Posterior cingulate gyrus (tissue), 11 donors: ENCODE data around the gene LPCAT4.
A peak's percentile ranks its signal among the peaks of the same experiment; 100 is the strongest.
"Not testable (repeated sequence)": the region's sequence is repeated elsewhere in the genome, so short reads cannot be mapped to it uniquely, and the experiment has no call there.

ENCODE experiments used
- DNase-seq, 10 donors: peaks; one replicate each; pipeline versions ENCODE4 v3.0.0 to v3.0.0-alpha.2; 2020 to 2021; ENCODE audit warnings: mixed read lengths in 3 of 10
- intact Hi-C: fragments of 100-400 bp; cut with DNase I; formaldehyde crosslinking; loops from one replicate; pipeline ENCODE4 v1.15.1; 2023

LPCAT4 gene

DNA sequence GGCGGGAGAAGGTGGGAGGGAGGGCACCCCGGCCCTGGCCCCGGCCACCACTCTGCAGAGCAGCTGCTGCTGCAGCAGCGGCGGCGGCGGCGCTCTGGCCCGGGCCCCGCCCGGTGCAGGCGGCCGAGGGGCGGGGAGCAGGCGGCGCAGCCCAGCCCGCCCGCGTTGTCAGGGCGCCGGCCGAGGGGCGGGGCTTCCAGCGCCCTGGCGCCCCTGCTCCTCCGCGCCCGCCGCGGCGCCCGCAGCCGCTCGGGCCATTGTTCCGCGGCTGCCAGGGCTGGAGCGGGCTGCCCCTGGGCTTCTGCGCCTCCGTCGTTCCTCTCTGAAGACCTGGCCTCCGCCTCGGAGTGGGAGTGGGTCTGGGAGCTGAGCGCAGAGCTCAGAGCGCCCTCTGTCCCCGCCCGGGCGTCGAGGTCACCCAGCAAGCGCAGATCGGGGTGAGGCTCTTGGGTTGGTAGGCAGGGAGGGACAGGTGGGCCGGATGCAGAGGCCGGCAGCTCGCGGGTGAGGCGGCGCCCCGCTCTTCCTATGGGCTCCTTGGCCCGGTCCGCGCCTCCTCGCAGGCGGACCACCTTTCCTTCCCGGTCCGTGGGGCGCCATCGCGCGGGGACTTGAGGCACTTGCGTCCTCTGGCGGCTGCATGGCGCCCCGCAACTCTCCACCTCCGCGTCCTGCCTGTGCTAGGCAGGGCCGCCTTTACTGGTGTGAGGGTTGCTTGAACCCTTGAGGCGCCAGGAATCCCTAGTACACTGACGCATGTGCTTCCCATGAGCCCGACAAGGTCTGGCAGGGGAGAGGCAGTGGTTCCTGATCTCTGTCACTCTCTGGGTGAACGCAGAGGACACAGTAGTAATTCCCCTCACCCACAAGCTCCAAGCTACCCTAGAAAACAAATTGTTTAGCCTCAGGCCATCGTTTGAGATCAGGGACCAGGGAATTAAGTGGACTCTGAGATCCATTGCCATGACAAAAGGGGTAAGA is at the start of gene LPCAT4:
Gene LPCAT4 (minus strand): TSS at position 96 of the 981 bp plus-strand sequence. CDS start 96 bp downstream, outside the sequence.
- DNase-seq = peak; percentile 78 to 98 (median 88)
- intact Hi-C loops = loop anchor here (1.0 to 5.0 kb wide), 3 partner anchors 24 to 305 kb away; partner anchors contain the start of genes NOP10 and NUTM1

GRCh38 chr15:34409511-34409910 is 42.5 kb upstream of the LPCAT4 start:
- intact Hi-C loops = not testable (repeated sequence)
- peak in 2 of 10 donors; percentile 21 to 32 for DNase-seq

DNA sequence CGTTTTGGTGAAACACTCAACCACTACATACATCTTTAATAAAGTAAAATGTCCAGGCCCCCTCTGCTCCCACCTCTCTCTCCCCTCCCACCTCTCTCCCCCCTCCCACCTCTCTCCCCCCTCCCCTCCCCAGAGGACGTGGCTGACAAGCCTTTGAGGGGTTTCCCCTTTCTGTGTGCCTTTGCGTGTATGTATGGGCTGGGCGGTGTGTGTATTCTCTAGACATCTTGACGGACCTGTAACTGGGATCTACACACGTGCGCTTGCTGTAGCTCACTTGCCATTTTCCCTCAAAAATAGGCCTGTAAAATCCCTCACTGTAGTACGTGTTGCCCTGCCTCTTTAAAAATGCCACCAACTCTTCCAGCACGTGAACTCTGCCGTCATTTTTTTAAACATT is 42.0 kb upstream of the LPCAT4 start:
- intact Hi-C loops = not testable (repeated sequence)
- DNase-seq = peak in 1 of 10 donors; percentile 22

- intact Hi-C loops, DNase-seq: not testable (repeated sequence)
These were observed 36.9 kb upstream of the LPCAT4 start for GRCh38 chr15:34403899-34404298.

GRCh38 chr15:34403160-34403598 is 36.2 kb upstream of the LPCAT4 start:
- intact Hi-C loops, DNase-seq: not testable (repeated sequence)

- intact Hi-C loops, DNase-seq: not testable (repeated sequence)
These were observed 30.8 kb upstream of the LPCAT4 start for GRCh38 chr15:34397637-34398259.

- DNase-seq, intact Hi-C loops: not testable (repeated sequence)
These were observed 26.0 kb upstream of the LPCAT4 start for GRCh38 chr15:34392981-34393380.

DNA sequence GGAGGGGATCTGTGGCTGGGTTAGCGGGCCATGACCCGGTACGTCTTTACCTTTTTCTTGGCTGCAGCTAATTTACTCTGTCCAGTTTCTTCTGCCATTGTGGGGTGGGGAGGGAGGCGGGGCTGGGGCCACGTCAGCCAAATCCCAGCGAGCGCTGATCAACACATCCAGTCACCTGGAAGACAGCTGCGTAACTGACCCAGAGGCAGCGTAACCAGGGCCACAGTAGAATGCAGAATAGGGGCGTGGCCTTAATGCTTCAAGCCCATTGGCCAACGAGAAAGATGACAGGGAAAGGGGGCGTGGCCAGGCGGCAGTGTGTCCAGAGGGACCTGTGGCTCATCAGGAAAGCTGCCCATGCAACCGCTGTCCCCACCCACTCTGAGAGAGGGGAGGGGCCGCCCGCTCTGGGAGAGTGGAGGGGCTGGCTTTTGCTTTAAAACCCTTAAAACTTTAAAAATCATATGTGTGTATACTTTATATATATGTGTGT is 22.6 kb upstream of the LPCAT4 start:
- DNase-seq, intact Hi-C loops: not testable (repeated sequence)

DNA sequence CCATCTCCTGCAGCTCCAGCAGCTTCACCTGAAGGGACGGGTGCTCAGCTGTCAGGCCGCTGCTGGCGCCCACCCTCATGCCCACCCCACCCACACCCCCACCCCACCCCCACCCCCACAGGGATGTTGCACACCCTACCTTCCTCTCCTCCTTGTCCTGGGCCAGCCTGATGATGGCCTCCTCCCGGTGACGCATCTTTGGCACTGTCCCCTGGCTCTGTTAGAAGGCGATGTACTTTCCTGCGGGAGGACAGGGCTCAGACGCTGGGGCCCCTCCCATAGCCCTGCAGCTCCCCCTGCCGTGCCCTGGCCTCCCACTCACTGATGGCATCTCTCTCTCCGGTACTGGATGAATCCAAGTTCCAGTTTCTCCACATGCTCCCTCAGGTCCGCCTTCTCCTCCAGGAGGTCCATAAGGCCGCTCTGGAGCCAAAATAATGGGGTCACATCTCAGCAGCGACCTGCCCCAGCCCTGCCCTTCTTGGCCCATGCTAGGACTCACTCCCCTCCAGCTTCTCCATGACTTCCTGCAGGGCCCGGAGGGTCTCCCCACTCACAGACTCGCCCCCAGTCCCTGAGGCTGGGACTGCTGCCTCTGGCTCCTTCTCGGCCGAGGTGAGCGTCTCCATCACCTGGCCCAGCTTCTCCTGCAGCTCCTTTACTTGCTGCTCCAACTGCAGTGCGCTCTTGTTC is 15.0 kb upstream of the LPCAT4 start:
- intact Hi-C loops, DNase-seq: not testable (repeated sequence)

GRCh38 chr15:34380491-34380890 is 13.5 kb upstream of the LPCAT4 start:
- intact Hi-C loops, DNase-seq: not testable (repeated sequence)

DNA sequence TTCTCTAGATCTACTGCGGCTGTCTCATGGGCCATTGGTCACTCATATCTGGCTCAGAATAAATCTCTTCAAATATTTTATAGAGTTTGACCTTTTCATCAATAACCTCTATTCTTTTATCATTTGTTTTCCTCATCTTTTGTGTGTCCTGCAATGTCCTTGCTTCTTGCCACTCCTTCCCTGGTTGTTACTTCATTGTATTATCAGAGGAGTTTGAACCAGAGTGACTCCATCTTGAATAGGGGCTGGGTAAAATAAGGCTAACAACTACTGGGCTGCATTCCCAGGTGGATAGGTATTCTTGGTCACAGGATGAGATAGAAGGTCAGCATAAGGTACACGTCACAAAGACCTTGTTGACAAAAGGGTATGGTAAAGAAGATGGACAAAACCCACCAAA is 9.9 kb upstream of the LPCAT4 start:
- intact Hi-C loops = no loop called here
- no peak for DNase-seq

DNA sequence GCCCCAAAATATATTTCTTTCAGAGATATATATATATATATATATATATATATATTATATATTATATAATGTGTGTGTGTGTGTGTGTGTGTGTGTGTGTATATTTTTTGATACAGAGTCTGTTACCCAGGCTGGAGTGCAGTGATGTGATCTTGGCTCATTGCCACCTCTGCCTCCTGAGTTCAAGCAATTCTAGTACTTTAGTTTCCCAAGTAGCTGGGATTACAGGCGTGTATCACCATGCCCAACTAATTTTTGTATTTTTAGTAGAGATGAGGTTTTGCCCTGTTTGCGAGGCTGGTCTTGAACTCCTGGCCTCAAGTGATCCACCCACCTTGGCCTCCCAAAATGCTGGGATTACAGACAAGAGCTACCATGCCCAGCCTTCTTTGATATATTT is 8.5 kb upstream of the LPCAT4 start:
- DNase-seq, intact Hi-C loops: not testable (repeated sequence)

DNA sequence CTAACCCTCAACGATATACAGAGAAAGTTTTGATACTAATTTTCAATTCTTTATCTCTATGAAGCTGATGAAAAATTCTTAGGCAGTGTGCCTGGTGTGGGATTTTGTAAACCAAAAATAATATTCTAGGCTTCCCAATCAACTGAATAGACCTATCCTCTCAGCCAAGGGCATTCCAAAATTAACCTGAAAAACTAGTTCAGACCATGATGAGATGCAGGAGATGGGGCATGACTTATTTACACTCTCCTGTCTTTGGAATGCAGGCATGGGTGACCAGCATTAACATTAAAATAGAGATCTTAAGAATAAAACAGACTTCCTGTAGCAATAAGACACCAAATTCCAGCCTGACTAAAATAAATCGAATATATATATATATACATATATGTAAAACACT is 7.8 kb upstream of the LPCAT4 start:
- no peak for DNase-seq
- intact Hi-C loops = no loop called here

DNA sequence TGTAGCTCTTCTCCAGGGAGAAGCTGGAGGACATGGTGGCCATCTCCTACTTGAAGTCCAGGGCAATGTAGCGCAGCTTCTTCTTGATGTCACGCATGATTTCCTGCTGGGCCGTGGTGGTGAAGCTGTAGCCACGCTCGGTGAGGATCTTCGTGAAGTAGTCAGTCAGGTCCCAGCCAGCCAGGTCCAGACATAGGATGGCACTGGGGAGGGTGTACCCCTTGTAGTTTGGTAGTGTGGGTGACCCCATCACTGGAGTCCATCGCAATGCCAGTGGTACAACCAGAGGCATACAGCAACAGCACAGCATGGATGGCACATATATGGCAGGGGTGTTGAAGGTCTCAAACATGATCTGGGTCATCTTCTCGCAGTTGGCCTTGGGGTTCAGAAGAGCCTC is 7.0 kb upstream of the LPCAT4 start:
- DNase-seq = peak in 1 of 10 donors; percentile 51
- intact Hi-C loops = no loop called here

GRCh38 chr15:34370643-34371042 is 3.6 kb upstream of the LPCAT4 start:
- no peak for DNase-seq
- intact Hi-C loops = no loop called here

DNA sequence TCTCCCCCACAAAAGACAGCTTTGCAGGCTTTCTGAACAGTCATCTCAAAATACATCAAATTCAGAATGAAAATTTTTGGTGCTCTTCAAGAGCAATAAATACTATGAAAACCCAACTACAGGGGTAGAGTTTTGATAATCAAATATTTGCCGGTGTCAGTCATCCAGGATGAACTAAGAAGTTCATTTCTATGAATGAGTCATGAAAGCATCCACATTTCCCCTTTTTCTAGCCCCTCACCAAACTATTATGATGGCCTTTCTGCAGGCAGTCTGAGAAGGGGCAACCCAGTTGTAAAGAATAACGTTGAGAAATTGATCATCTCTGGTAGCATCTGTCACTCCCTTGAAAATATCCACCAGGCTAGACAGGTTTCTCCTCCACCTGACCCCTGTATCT is 3.1 kb upstream of the LPCAT4 start:
- peak in 1 of 10 donors; percentile 5 for DNase-seq
- intact Hi-C loops = no loop called here

DNA sequence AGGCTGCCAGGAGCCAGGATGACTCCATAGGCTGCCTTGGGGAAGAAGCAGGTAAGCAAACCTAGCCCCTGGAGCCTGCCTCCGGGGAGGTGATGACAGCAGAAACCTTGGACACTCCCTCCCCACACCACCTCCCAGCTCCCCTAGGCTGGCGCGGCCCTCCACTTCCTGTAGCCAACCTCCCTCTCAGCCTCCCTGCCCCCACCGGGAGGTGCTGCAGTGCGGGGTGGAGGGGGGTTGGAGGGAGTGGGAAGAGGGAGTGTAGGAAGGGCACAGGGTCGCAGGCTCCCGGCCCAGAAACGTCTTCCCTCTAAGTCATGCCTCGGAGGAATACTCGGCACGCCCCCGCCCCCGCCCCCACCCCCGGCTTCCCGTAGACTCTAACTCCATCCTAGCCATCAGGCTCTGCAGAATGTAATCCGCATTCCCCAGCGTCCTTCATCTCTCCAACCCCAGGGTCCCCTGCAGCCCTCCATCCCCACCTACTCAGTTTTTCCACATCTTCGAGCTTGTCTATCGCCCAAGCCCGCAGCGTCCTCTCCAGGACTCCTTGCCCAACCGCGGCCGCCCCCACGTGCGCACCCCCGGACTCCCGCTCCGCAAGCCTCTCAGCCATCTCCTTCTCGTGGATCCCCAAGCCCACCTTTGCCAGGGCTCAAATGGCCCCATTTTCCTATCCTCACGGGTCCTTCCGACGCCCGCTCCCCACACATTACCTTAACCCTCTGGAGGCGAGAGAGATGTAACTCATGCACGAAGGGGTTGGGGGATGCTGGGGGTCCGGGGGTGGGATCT is 528 bp downstream of the LPCAT4 start:
- DNase-seq = peak in 9 of 10 donors; percentile 23 to 92 (median 55)
- intact Hi-C loops = loop anchor here (1.0 to 5.0 kb wide), 3 partner anchors 23 to 304 kb away; partner anchors contain the start of genes NOP10 and NUTM1

- DNase-seq = peak in 1 of 10 donors; percentile 61
These were observed 1.2 kb downstream of the LPCAT4 start for GRCh38 chr15:34365836-34366235.

GRCh38 chr15:34365091-34365825 is 1.7 kb downstream of the LPCAT4 start:
- DNase-seq = peak in 1 of 10 donors; percentile 79
- intact Hi-C loops = loop anchor here (5.0 kb wide), 1 partner anchor 303 kb away; no protein-coding TSS in a partner anchor

More at GRCh38 chr15:34365836-34366235, 1.2 kb downstream of the LPCAT4 start:
- intact Hi-C loops = loop anchor here (5.0 kb wide), 1 partner anchor 304 kb away; no protein-coding TSS in a partner anchor
